Mesenchymal stem cell (in vitro differentiated cells and primary cell): ENCODE measurements around the gene AKAP7.

ENCODE experiments used
- DNase-seq: peaks from one replicate; pipeline ENCODE4 v3.0.0-alpha.2; 2013
- H2AFZ ChIP-seq: one replicate; pipeline ENCODE4 v1.6.1; 2013; ENCODE audit warnings: low read depth, mild to moderate bottlenecking, control low read depth, inconsistent platforms, low read length, moderate library complexity
- H2AK5ac ChIP-seq: 2 replicates; pipeline ENCODE4 v1.6.1; 2013; ENCODE audit warnings: low read length, moderate library complexity, mild to moderate bottlenecking, inconsistent platforms; ENCODE audit not compliant: severe bottlenecking
- H2BK120ac ChIP-seq: one replicate; pipeline ENCODE4 v1.6.1; 2013; ENCODE audit warnings: low read depth, mild to moderate bottlenecking, inconsistent platforms, low read length, moderate library complexity
- H2BK12ac ChIP-seq, 2 experiments: one replicate each; pipeline ENCODE4 v1.6.1; 2013; ENCODE audit warnings: inconsistent platforms in 2 of 2, low read length in 2 of 2, mild to moderate bottlenecking in 2 of 2, moderate library complexity in 2 of 2, control low read depth in 1 of 2
- H2BK15ac ChIP-seq: one replicate; pipeline ENCODE4 v1.6.1; 2013; ENCODE audit warnings: mild to moderate bottlenecking, low read depth, inconsistent platforms; ENCODE audit not compliant: poor library complexity, severe bottlenecking
- H2BK5ac ChIP-seq: 2 replicates; pipeline ENCODE4 v1.6.1; 2013; ENCODE audit warnings: low read depth, mild to moderate bottlenecking, low read length, control low read depth, inconsistent platforms; ENCODE audit not compliant: poor library complexity, severe bottlenecking
- H3K14ac ChIP-seq, 2 experiments: one replicate each; pipeline ENCODE4 v1.6.1; 2013; ENCODE audit warnings: inconsistent platforms in 2 of 2, low read length in 2 of 2, control low read depth in 1 of 2, mild to moderate bottlenecking in 1 of 2, moderate library complexity in 1 of 2
- H3K18ac ChIP-seq, 2 experiments: one replicate each; pipeline ENCODE4 v1.6.1; 2013; ENCODE audit warnings: inconsistent platforms in 2 of 2, low read length in 2 of 2, control low read depth in 1 of 2, low read depth in 1 of 2, mild to moderate bottlenecking in 1 of 2
- H3K23ac ChIP-seq, 2 experiments: one replicate each; pipeline ENCODE4 v1.6.1; 2013; ENCODE audit warnings: inconsistent platforms in 2 of 2, low read length in 2 of 2, mild to moderate bottlenecking in 2 of 2, moderate library complexity in 2 of 2, control low read depth in 1 of 2
- H3K27ac ChIP-seq: 2 replicates; pipeline ENCODE4 v1.5.1; 2013; ENCODE audit warnings: mild to moderate bottlenecking, moderate library complexity, low read length, control low read depth, inconsistent platforms; ENCODE audit not compliant: poor library complexity, severe bottlenecking
- H3K27me3 ChIP-seq, 2 experiments: 2 replicates each; pipeline versions ENCODE4 v1.6.1 to v1.7.0; 2013; ENCODE audit warnings: low read length in 2 of 2, mild to moderate bottlenecking in 2 of 2, moderate library complexity in 2 of 2, control low read depth in 1 of 2, inconsistent platforms in 1 of 2; ENCODE audit not compliant: control insufficient read depth in 1 of 2, insufficient read depth in 1 of 2
- H3K36me3 ChIP-seq, 2 experiments: 2 replicates each; pipeline versions ENCODE4 v1.6.1 to v1.7.0; 2013; ENCODE audit warnings: low read length in 2 of 2, control low read depth in 1 of 2, inconsistent platforms in 1 of 2, low read depth in 1 of 2, mild to moderate bottlenecking in 1 of 2; ENCODE audit not compliant: insufficient read depth in 2 of 2, control insufficient read depth in 1 of 2
- H3K4ac ChIP-seq, 2 experiments: one replicate each; pipeline ENCODE4 v1.6.1; 2013; ENCODE audit warnings: inconsistent platforms in 2 of 2, low read length in 2 of 2, mild to moderate bottlenecking in 2 of 2, moderate library complexity in 2 of 2, control low read depth in 1 of 2, low read depth in 1 of 2
- H3K4me1 ChIP-seq: 2 replicates; pipeline ENCODE4 v1.6.1; 2013; ENCODE audit warnings: low read depth, low read length, control low read depth; ENCODE audit not compliant: control insufficient read depth, insufficient read depth
- H3K4me2 ChIP-seq: 2 replicates; pipeline ENCODE4 v1.6.1; 2013; ENCODE audit warnings: low read length, mild to moderate bottlenecking, inconsistent platforms; ENCODE audit not compliant: poor library complexity, severe bottlenecking
- H3K4me3 ChIP-seq, 2 experiments: 2 replicates each; pipeline versions ENCODE4 v1.5.1 to v1.7.0; 2013; ENCODE audit warnings: low read length in 2 of 2, mild to moderate bottlenecking in 2 of 2, control low read depth in 1 of 2, low read depth in 1 of 2; ENCODE audit not compliant: insufficient read depth in 1 of 2
- H3K79me1 ChIP-seq: replicated peaks from 2 replicates; pipeline ENCODE4 v1.6.1; 2013; ENCODE audit warnings: mild to moderate bottlenecking, control low read depth, low read length, inconsistent platforms; ENCODE audit not compliant: poor library complexity, severe bottlenecking
- H3K9ac ChIP-seq: 2 replicates; pipeline ENCODE4 v1.7.0; 2013; ENCODE audit warnings: mild to moderate bottlenecking, low read length, moderate library complexity
- H3K9me3 ChIP-seq: 2 replicates; pipeline ENCODE4 v1.7.0; 2013; ENCODE audit warnings: mild to moderate bottlenecking, low read length; ENCODE audit not compliant: control insufficient read depth
- H4K8ac ChIP-seq: one replicate; pipeline ENCODE4 v1.6.1; 2013; ENCODE audit warnings: inconsistent platforms, mild to moderate bottlenecking, low read length, moderate library complexity
- H4K91ac ChIP-seq: one replicate; pipeline ENCODE4 v1.6.1; 2013; ENCODE audit warnings: mild to moderate bottlenecking, low read length, inconsistent platforms
- WGBS: methylation state at CpG from one replicate; pipeline ENCODE4 v1.1.7; 2013; ENCODE audit warnings: mixed read lengths; 5-methylcytosine and 5-hydroxymethylcytosine counted together

The AKAP7 gene

GRCh38 chr6:131116755-131117360 lies 18.4 kb upstream of the AKAP7 start:
- peak; percentile 57 for DNase-seq
- H3K14ac ChIP-seq, result no peak overlapping the region

GRCh38 chr6:131117878-131118277 lies 17.4 kb upstream of the AKAP7 start:
- Histone ChIP-seq H3K18ac (no peak overlapping the region), H3K4ac (no peak overlapping the region), H3K9me3 (no peaks in the 10 kb centered on the region), H2BK5ac (no peak overlapping the region), H3K23ac (no peak overlapping the region), H3K27ac (no peak overlapping the region), H4K8ac (no peak overlapping the region), H3K9ac (no peak overlapping the region), H3K36me3 (no peaks in the 10 kb centered on the region), H3K4me2 (no peak overlapping the region), H2BK12ac (no peak overlapping the region), H4K91ac (no peak overlapping the region), H3K4me3 (no peak overlapping the region), H3K4me1 (no peaks in the 10 kb centered on the region), H2BK15ac (no peak overlapping the region), H3K14ac (no peak overlapping the region), H2AK5ac (no peak overlapping the region), H2BK120ac (no peak overlapping the region), H3K79me1 (no peaks in the 10 kb centered on the region), H2AFZ (no peak overlapping the region), H3K27me3 (no peaks in the 10 kb centered on the region)
- no peak for DNase-seq
- 90% methylated on average over 2 of the region's 3 CpGs for WGBS

More at GRCh38 chr6:131116755-131117360, 18.4 kb upstream of the AKAP7 start:
- Histone ChIP-seq H3K27ac (no peak overlapping the region), H3K18ac (no peak overlapping the region), H4K91ac (no peak overlapping the region), H2BK120ac (no peak overlapping the region), H2AK5ac (no peak overlapping the region), H3K4ac (no peak overlapping the region), H3K4me3 (no peak overlapping the region), H4K8ac (no peak overlapping the region), H3K9ac (no peak overlapping the region), H3K23ac (no peak overlapping the region), H3K79me1 (no peaks in the 10 kb centered on the region), H2BK5ac (no peak overlapping the region), H2BK15ac (no peak overlapping the region), H2BK12ac (no peak overlapping the region), H3K27me3 (no peaks in the 10 kb centered on the region), H3K4me2 (no peak overlapping the region), H3K4me1 (no peaks in the 10 kb centered on the region), H3K36me3 (no peaks in the 10 kb centered on the region), H3K9me3 (no peaks in the 10 kb centered on the region), H2AFZ (no peak overlapping the region)
- whole genome bisulfite sequencing, result 0% methylated on average over 1 of the region's 4 CpGs

GRCh38 chr6:131122007-131122406 lies 13.3 kb upstream of the AKAP7 start:
- no CpG with 5 or more reads among the region's 3 CpGs for WGBS
- H3K4me3 ChIP-seq, result no peak overlapping the region

GRCh38 chr6:131122516-131122915 lies 12.8 kb upstream of the AKAP7 start:
- no peak overlapping the region for H2BK12ac ChIP-seq
- no peaks in the 10 kb centered on the region for H3K4me1 ChIP-seq
- no peak overlapping the region for H2BK15ac ChIP-seq
- H3K79me1 ChIP-seq, result no peaks in the 10 kb centered on the region
- H3K4me2 ChIP-seq, result no peak overlapping the region
- no peak overlapping the region for H3K4ac ChIP-seq
- H4K8ac ChIP-seq, result no peak overlapping the region
- H3K27me3 ChIP-seq, result no peaks in the 10 kb centered on the region
- H3K14ac ChIP-seq, result no peak overlapping the region
- H3K9ac ChIP-seq, result peak overlapping the region; percentile 5
- H3K23ac ChIP-seq, result no peak overlapping the region
- DNase-seq, result no peak
- H3K4me3 ChIP-seq, result no peak overlapping the region
- H3K36me3 ChIP-seq, result no peaks in the 10 kb centered on the region
- no peak overlapping the region for H2AFZ ChIP-seq
- H3K18ac ChIP-seq, result no peak overlapping the region
- no CpG with 5 or more reads among the region's 1 CpG for WGBS
- H2BK5ac ChIP-seq, result no peak overlapping the region
- H3K9me3 ChIP-seq, result no peaks in the 10 kb centered on the region
- H3K27ac ChIP-seq, result no peak overlapping the region
- H2AK5ac ChIP-seq, result no peak overlapping the region
- H2BK120ac ChIP-seq, result no peak overlapping the region
- H4K91ac ChIP-seq, result no peak overlapping the region

More at GRCh38 chr6:131122007-131122406, 13.3 kb upstream of the AKAP7 start:
- H3K9ac ChIP-seq, result peak overlapping the region; percentile 5
- no peak overlapping the region for H2AK5ac ChIP-seq
- no peak overlapping the region for H3K18ac ChIP-seq
- DNase-seq, result no peak
- no peak overlapping the region for H2AFZ ChIP-seq
- H3K14ac ChIP-seq, result no peak overlapping the region
- H3K23ac ChIP-seq, result no peak overlapping the region
- no peak overlapping the region for H2BK12ac ChIP-seq
- no peaks in the 10 kb centered on the region for H3K36me3 ChIP-seq
- no peak overlapping the region for H3K27ac ChIP-seq
- no peak overlapping the region for H4K91ac ChIP-seq
- H3K4me2 ChIP-seq, result no peak overlapping the region
- H2BK120ac ChIP-seq, result no peak overlapping the region
- H3K4me1 ChIP-seq, result no peaks in the 10 kb centered on the region
- H2BK5ac ChIP-seq, result no peak overlapping the region
- H4K8ac ChIP-seq, result no peak overlapping the region
- no peaks in the 10 kb centered on the region for H3K27me3 ChIP-seq
- no peaks in the 10 kb centered on the region for H3K9me3 ChIP-seq
- H3K79me1 ChIP-seq, result no peaks in the 10 kb centered on the region
- H3K4ac ChIP-seq, result no peak overlapping the region
- no peak overlapping the region for H2BK15ac ChIP-seq
